ENCODE results near the gene NPL.

- TF ChIP-seq, protein P1, sequence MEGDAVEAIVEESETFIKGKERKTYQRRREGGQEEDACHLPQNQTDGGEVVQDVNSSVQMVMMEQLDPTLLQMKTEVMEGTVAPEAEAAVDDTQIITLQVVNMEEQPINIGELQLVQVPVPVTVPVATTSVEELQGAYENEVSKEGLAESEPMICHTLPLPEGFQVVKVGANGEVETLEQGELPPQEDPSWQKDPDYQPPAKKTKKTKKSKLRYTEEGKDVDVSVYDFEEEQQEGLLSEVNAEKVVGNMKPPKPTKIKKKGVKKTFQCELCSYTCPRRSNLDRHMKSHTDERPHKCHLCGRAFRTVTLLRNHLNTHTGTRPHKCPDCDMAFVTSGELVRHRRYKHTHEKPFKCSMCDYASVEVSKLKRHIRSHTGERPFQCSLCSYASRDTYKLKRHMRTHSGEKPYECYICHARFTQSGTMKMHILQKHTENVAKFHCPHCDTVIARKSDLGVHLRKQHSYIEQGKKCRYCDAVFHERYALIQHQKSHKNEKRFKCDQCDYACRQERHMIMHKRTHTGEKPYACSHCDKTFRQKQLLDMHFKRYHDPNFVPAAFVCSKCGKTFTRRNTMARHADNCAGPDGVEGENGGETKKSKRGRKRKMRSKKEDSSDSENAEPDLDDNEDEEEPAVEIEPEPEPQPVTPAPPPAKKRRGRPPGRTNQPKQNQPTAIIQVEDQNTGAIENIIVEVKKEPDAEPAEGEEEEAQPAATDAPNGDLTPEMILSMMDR (IDR thresholded peaks at IDR 0.05; ENCODE audit: borderline replicate concordance, extremely low read depth, low read length, poor library complexity, severe bottlenecking) = no peak
- TF ChIP-seq EZH2 (IDR thresholded peaks at IDR 0.05; ENCODE audit: borderline replicate concordance, low read depth, low read length, severe bottlenecking) = no peak
Observed at GRCh38 chr1:182816863-182817262, 27.3 kb downstream of the NPL start.
